ENCODE measurements around the gene TBCB.

The TBCB gene

GRCh38 chr19:36140304-36141038 is 25.2 kb downstream of the TBCB start (continued):
- TF ChIP-seq, protein P1, sequence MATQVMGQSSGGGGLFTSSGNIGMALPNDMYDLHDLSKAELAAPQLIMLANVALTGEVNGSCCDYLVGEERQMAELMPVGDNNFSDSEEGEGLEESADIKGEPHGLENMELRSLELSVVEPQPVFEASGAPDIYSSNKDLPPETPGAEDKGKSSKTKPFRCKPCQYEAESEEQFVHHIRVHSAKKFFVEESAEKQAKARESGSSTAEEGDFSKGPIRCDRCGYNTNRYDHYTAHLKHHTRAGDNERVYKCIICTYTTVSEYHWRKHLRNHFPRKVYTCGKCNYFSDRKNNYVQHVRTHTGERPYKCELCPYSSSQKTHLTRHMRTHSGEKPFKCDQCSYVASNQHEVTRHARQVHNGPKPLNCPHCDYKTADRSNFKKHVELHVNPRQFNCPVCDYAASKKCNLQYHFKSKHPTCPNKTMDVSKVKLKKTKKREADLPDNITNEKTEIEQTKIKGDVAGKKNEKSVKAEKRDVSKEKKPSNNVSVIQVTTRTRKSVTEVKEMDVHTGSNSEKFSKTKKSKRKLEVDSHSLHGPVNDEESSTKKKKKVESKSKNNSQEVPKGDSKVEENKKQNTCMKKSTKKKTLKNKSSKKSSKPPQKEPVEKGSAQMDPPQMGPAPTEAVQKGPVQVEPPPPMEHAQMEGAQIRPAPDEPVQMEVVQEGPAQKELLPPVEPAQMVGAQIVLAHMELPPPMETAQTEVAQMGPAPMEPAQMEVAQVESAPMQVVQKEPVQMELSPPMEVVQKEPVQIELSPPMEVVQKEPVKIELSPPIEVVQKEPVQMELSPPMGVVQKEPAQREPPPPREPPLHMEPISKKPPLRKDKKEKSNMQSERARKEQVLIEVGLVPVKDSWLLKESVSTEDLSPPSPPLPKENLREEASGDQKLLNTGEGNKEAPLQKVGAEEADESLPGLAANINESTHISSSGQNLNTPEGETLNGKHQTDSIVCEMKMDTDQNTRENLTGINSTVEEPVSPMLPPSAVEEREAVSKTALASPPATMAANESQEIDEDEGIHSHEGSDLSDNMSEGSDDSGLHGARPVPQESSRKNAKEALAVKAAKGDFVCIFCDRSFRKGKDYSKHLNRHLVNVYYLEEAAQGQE (tag by site-specific recombination; IDR thresholded peaks at IDR 0.05) = peak; percentile 21; the same call in 1 of the 2 replicates
- peak; percentile 93 for TF ChIP-seq ZNF335 (tag by site-specific recombination; conservative IDR thresholded peaks at IDR 0.05)
- TF ChIP-seq REPIN1 (tag by site-specific recombination; IDR thresholded peaks at IDR 0.05; ENCODE audit: low read depth) = no peak
- TF ChIP-seq ZNF311 (tag by site-specific recombination; IDR thresholded peaks at IDR 0.05; ENCODE audit: borderline replicate concordance) = no peak
- TF ChIP-seq SP2 (tag by site-specific recombination; IDR thresholded peaks at IDR 0.05) = peak; percentile 5
- no peak for TF ChIP-seq ZNF19 (tag by site-specific recombination; IDR thresholded peaks at IDR 0.05; ENCODE audit: low read depth)
- no peak for TF ChIP-seq ZSCAN5A (tag by site-specific recombination; IDR thresholded peaks at IDR 0.05)
- TF ChIP-seq ZNF324 (tag by site-specific recombination; IDR thresholded peaks at IDR 0.05) = no peak
- TF ChIP-seq ZNF394 (tag by site-specific recombination; IDR thresholded peaks at IDR 0.05; ENCODE audit: borderline replicate concordance) = no peak
- no peak for TF ChIP-seq ZSCAN23 (tag by site-specific recombination; IDR thresholded peaks at IDR 0.05)
- no peak for TF ChIP-seq ZFP41 (tag by site-specific recombination; IDR thresholded peaks at IDR 0.05; ENCODE audit: borderline replicate concordance)
- TF ChIP-seq ZNF366 (tag by site-specific recombination; conservative IDR thresholded peaks at IDR 0.05) = no peak
- no peak for TF ChIP-seq SP7 (tag by site-specific recombination; IDR thresholded peaks at IDR 0.05)
- TF ChIP-seq, protein P2, sequence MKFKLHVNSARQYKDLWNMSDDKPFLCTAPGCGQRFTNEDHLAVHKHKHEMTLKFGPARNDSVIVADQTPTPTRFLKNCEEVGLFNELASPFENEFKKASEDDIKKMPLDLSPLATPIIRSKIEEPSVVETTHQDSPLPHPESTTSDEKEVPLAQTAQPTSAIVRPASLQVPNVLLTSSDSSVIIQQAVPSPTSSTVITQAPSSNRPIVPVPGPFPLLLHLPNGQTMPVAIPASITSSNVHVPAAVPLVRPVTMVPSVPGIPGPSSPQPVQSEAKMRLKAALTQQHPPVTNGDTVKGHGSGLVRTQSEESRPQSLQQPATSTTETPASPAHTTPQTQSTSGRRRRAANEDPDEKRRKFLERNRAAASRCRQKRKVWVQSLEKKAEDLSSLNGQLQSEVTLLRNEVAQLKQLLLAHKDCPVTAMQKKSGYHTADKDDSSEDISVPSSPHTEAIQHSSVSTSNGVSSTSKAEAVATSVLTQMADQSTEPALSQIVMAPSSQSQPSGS (tag by site-specific recombination; IDR thresholded peaks at IDR 0.05; ENCODE audit: low read depth) = no peak
- no peak for TF ChIP-seq ZBTB44 (tag by site-specific recombination; IDR thresholded peaks at IDR 0.05)
- TF ChIP-seq ZNF26 (tag by site-specific recombination; IDR thresholded peaks at IDR 0.05) = no peak
- TF ChIP-seq TCF7L2 (IDR thresholded peaks at IDR 0.05; ENCODE audit: borderline replicate concordance, low read depth, low read length) = no peak
- peak; percentile 41; the same call in 1 of the 2 replicates for TF ChIP-seq ZBTB21 (tag by site-specific recombination; IDR thresholded peaks at IDR 0.05)
- no peak for TF ChIP-seq SCRT1 (tag by site-specific recombination; IDR thresholded peaks at IDR 0.05; ENCODE audit: borderline replicate concordance)
- TF ChIP-seq ZNF433 (tag by site-specific recombination; IDR thresholded peaks at IDR 0.05; ENCODE audit: low read depth) = no peak
- no peak for TF ChIP-seq ZNF302 (tag by site-specific recombination; IDR thresholded peaks at IDR 0.05; ENCODE audit: low read depth)
- no peak for TF ChIP-seq ZNF768 (tag by site-specific recombination; IDR thresholded peaks at IDR 0.05)
- TF ChIP-seq ZNF114 (tag by site-specific recombination; IDR thresholded peaks at IDR 0.05) = no peak
- TF ChIP-seq ZNF555 (tag by site-specific recombination; conservative IDR thresholded peaks at IDR 0.05) = no peak
- TF ChIP-seq ZNF211 (tag by site-specific recombination; IDR thresholded peaks at IDR 0.05; ENCODE audit: low read depth) = no peak
- TF ChIP-seq ZNF600 (tag by site-specific recombination; IDR thresholded peaks at IDR 0.05) = no peak
- TF ChIP-seq ZNF48 (tag by site-specific recombination; IDR thresholded peaks at IDR 0.05) = no peak
- 0 out of 2 replicates have a peak, but pooled peaks have one; percentile 21 for TF ChIP-seq OVOL3 (tag by site-specific recombination; IDR thresholded peaks at IDR 0.05)
- TF ChIP-seq TRIM28 (IDR thresholded peaks at IDR 0.05; ENCODE audit: borderline replicate concordance, low read length) = no peak
- no peak for TF ChIP-seq ZNF174 (tag by site-specific recombination; IDR thresholded peaks at IDR 0.05)

Data from HEK293 (cell line).